Activated CD4-positive, alpha-beta T cell treated with anti-CD3 and anti-CD28 coated beads, Interleukin-2, Interleukin-4, amounts not matched to agents 100 ng/mL and 50 ng/mL, durations not matched to agents 16 hours and 8 hours (primary cell): ENCODE results near the gene TSPEAR.
"Not testable (repeated sequence)": the region's sequence is repeated elsewhere in the genome, so short reads cannot be mapped to it uniquely, and the experiment has no call there.

Source experiments
- DNase-seq: peaks from one replicate; pipeline ENCODE4 v3.0.0-alpha.2; 2020; ENCODE audit warnings: low spot score

The TSPEAR gene

GRCh38 chr21:44702111-44702972, 9.0 kb downstream of the TSPEAR start:
- DNase-seq: no peak

GRCh38 chr21:44701541-44701940, 9.8 kb downstream of the TSPEAR start:
- DNase-seq: no peak

- DNase-seq: no peak
Observed at GRCh38 chr21:44701023-44701400, 10.4 kb downstream of the TSPEAR start.

- no peak for DNase-seq
Observed at GRCh38 chr21:44700101-44701022, 11.0 kb downstream of the TSPEAR start.

- DNase-seq: no peak
Observed at GRCh38 chr21:44699502-44700001, 11.8 kb downstream of the TSPEAR start.

- DNase-seq: no peak
Observed at GRCh38 chr21:44697811-44698734, 13.3 kb downstream of the TSPEAR start.

- DNase-seq: not testable (repeated sequence)
Observed at GRCh38 chr21:44697172-44697810, 14.1 kb downstream of the TSPEAR start, which contains the start of gene KRTAP10-12. Gene KRTAP10-12, plus strand, starts transcription at chr21:44697172. Its CDS starts 30 bp downstream, at chr21:44697202.

- DNase-seq: no peak
Observed at GRCh38 chr21:44696572-44696971, 14.8 kb downstream of the TSPEAR start.

GRCh38 chr21:44695641-44696040, 15.7 kb downstream of the TSPEAR start:
- DNase-seq: no peak

- no peak for DNase-seq
Observed at GRCh38 chr21:44695184-44695583, 16.2 kb downstream of the TSPEAR start.

GRCh38 chr21:44694776-44695175, 16.6 kb downstream of the TSPEAR start:
- DNase-seq: no peak

GRCh38 chr21:44692798-44693512, 18.4 kb downstream of the TSPEAR start:
- DNase-seq: no peak

GRCh38 chr21:44691686-44692085, 19.7 kb downstream of the TSPEAR start:
- DNase-seq: no peak

- not testable (repeated sequence) for DNase-seq
Observed at GRCh38 chr21:44689740-44690139, 21.6 kb downstream of the TSPEAR start.

- DNase-seq: no peak
Observed at GRCh38 chr21:44687671-44688070, 23.7 kb downstream of the TSPEAR start.

- no peak for DNase-seq
Observed at GRCh38 chr21:44686843-44687561, 24.4 kb downstream of the TSPEAR start.

GRCh38 chr21:44686000-44686781, 25.2 kb downstream of the TSPEAR start:
- DNase-seq: peak; percentile 19

GRCh38 chr21:44685050-44685449, 26.3 kb downstream of the TSPEAR start:
- DNase-seq: not testable (repeated sequence)

- no peak for DNase-seq
Observed at GRCh38 chr21:44684483-44684882, 26.9 kb downstream of the TSPEAR start.
